Measurements from ENCODE around the gene NCF2.

Gene NCF2

GRCh38 chr1:183567584-183567983, 22.7 kb downstream of the NCF2 start:
- Histone ChIP-seq H3K9me3 (ENCODE audit: insufficient read depth, low read length) (no peaks in the 10 kb centered on the region), H3K9ac (ENCODE audit: low read length) (no peak overlapping the region), H3K27ac (ENCODE audit: low read length) (peak overlapping the region; percentile 43), H2AFZ (ENCODE audit: low read depth, low read length) (no peak overlapping the region), H3K36me3 (replicated peaks; ENCODE audit: low read depth, low read length) (peaks cover 87% of the 10 kb centered on the region), H3K27me3 (ENCODE audit: low read depth, low read length) (no peaks in the 10 kb centered on the region), H3K79me2 (ENCODE audit: low read length) (peaks cover 51% of the 10 kb centered on the region), H3K4me1 (ENCODE audit: low read length) (peaks cover 37% of the 10 kb centered on the region), H3K4me3 (ENCODE audit: low read length) (no peak overlapping the region), H4K20me1 (ENCODE audit: insufficient read depth, low read length) (peaks cover 31% of the 10 kb centered on the region), H3K4me2 (ENCODE audit: low read length) (no peak overlapping the region)
- TF ChIP-seq CTCF (IDR thresholded peaks at IDR 0.05; ENCODE audit: low read depth, low read length) (no peak), EZH2phosphoT487 (IDR thresholded peaks at IDR 0.05; ENCODE audit: low read depth) (no peak)

- Histone ChIP-seq H3K27me3 (ENCODE audit: low read depth, low read length) (no peaks in the 10 kb centered on the region), H4K20me1 (ENCODE audit: insufficient read depth, low read length) (peaks cover 32% of the 10 kb centered on the region; the same call in 1 of the 2 replicates), H3K4me1 (ENCODE audit: low read length) (peaks cover 34% of the 10 kb centered on the region), H3K79me2 (ENCODE audit: low read length) (peaks cover 46% of the 10 kb centered on the region), H3K36me3 (replicated peaks; ENCODE audit: low read depth, low read length) (peaks cover 89% of the 10 kb centered on the region), H2AFZ (ENCODE audit: low read depth, low read length) (no peak overlapping the region), H3K9me3 (ENCODE audit: insufficient read depth, low read length) (no peaks in the 10 kb centered on the region), H3K4me3 (ENCODE audit: low read length) (no peak overlapping the region), H3K27ac (ENCODE audit: low read length) (no peak overlapping the region), H3K9ac (ENCODE audit: low read length) (no peak overlapping the region), H3K4me2 (ENCODE audit: low read length) (no peak overlapping the region)
- TF ChIP-seq CTCF (IDR thresholded peaks at IDR 0.05; ENCODE audit: low read depth, low read length), result no peak
- TF ChIP-seq EZH2phosphoT487 (IDR thresholded peaks at IDR 0.05; ENCODE audit: low read depth), result no peak
Observed at GRCh38 chr1:183566026-183566425, 24.2 kb downstream of the NCF2 start.

GRCh38 chr1:183565261-183565660, 25.0 kb downstream of the NCF2 start:
- no peak overlapping the region for H3K4me3 ChIP-seq (ENCODE audit: low read length)
- peaks cover 29% of the 10 kb centered on the region for H3K4me1 ChIP-seq (ENCODE audit: low read length)
- no peak overlapping the region for H3K27ac ChIP-seq (ENCODE audit: low read length)
- H3K36me3 ChIP-seq (replicated peaks; ENCODE audit: low read depth, low read length), result peaks cover 90% of the 10 kb centered on the region
- TF ChIP-seq EZH2phosphoT487 (IDR thresholded peaks at IDR 0.05; ENCODE audit: low read depth) (no peak), CTCF (IDR thresholded peaks at IDR 0.05; ENCODE audit: low read depth, low read length) (no peak)
- peaks cover 32% of the 10 kb centered on the region; the same call in 1 of the 2 replicates for H4K20me1 ChIP-seq (ENCODE audit: insufficient read depth, low read length)
- H3K79me2 ChIP-seq (ENCODE audit: low read length), result peaks cover 46% of the 10 kb centered on the region
- H3K9me3 ChIP-seq (ENCODE audit: insufficient read depth, low read length), result no peaks in the 10 kb centered on the region
- no peak overlapping the region for H2AFZ ChIP-seq (ENCODE audit: low read depth, low read length)
- H3K9ac ChIP-seq (ENCODE audit: low read length), result no peak overlapping the region
- H3K27me3 ChIP-seq (ENCODE audit: low read depth, low read length), result no peaks in the 10 kb centered on the region
- no peak overlapping the region for H3K4me2 ChIP-seq (ENCODE audit: low read length)

GRCh38 chr1:183562701-183563100, 27.6 kb downstream of the NCF2 start:
- no peaks in the 10 kb centered on the region for H3K9me3 ChIP-seq (ENCODE audit: insufficient read depth, low read length)
- H3K9ac ChIP-seq (ENCODE audit: low read length), result no peak overlapping the region
- H3K27ac ChIP-seq (ENCODE audit: low read length), result no peak overlapping the region
- peaks cover 24% of the 10 kb centered on the region; the same call in 1 of the 2 replicates for H4K20me1 ChIP-seq (ENCODE audit: insufficient read depth, low read length)
- peaks cover 86% of the 10 kb centered on the region for H3K36me3 ChIP-seq (replicated peaks; ENCODE audit: low read depth, low read length)
- H3K79me2 ChIP-seq (ENCODE audit: low read length), result peaks cover 36% of the 10 kb centered on the region
- no peak overlapping the region for H3K4me2 ChIP-seq (ENCODE audit: low read length)
- no peak for TF ChIP-seq EZH2phosphoT487 (IDR thresholded peaks at IDR 0.05; ENCODE audit: low read depth)
- no peak for TF ChIP-seq CTCF (IDR thresholded peaks at IDR 0.05; ENCODE audit: low read depth, low read length)
- peaks cover 5% of the 10 kb centered on the region for H3K4me1 ChIP-seq (ENCODE audit: low read length)
- no peak overlapping the region for H3K4me3 ChIP-seq (ENCODE audit: low read length)
- H2AFZ ChIP-seq (ENCODE audit: low read depth, low read length), result no peak overlapping the region
- no peaks in the 10 kb centered on the region for H3K27me3 ChIP-seq (ENCODE audit: low read depth, low read length)

Measured in OCI-LY3 (cell line).